ENCODE results near the gene DOC2A.

DNA sequence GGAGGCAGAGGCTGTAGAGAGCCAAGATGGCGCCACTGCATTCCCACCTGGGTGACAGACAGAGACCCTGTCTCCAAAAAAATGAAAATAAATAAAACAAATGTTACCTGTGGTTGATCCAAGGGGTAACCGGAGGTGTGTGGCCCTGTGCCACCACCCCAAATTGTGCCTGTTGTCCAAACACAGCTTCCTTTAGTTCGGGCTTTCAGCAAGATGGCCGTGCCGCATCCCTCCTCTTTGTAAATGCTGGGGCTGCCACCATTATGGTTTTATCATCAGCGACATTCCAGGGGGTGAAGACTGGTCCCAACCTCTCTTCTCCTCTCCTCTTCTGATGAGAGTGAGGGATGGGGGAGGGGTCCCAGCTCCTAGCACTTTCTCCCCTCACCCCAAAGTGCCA, 12.1 kb upstream of the DOC2A start, which contains the start of gene C16orf92:
- TF ChIP-seq EZH2 (IDR thresholded peaks at IDR 0.05), result no peak
- no peak for TF ChIP-seq POLR2AphosphoS5 (IDR thresholded peaks at IDR 0.05; ENCODE audit: borderline replicate concordance, low read depth, low read length)
- no peak for TF ChIP-seq FOXP2 (optimal IDR thresholded peaks at IDR 0.05; ENCODE audit: control extremely low read depth, extremely low read length, insufficient read depth)

All from SK-N-MC (cell line).